ENCODE measurements around the gene NOCT.
"Not testable (repeated sequence)": the region's sequence is repeated elsewhere in the genome, so short reads cannot be mapped to it uniquely, and the experiment has no call there.

NOCT gene

GRCh38 chr4:139050446-139050845, 34.9 kb downstream of the NOCT start:
- TF ChIP-seq CTCF (IDR thresholded peaks at IDR 0.05; ENCODE audit: low read depth, low read length), result no peak
- no peak overlapping the region for H3K4me3 ChIP-seq (ENCODE audit: low read depth, low read length)

GRCh38 chr4:139053909-139054308, 38.3 kb downstream of the NOCT start:
- TF ChIP-seq CTCF (IDR thresholded peaks at IDR 0.05; ENCODE audit: low read depth, low read length), result no peak
- no peak overlapping the region for H3K4me3 ChIP-seq (ENCODE audit: low read depth, low read length)

GRCh38 chr4:139054791-139055505, 39.4 kb downstream of the NOCT start:
- no peak for TF ChIP-seq CTCF (IDR thresholded peaks at IDR 0.05; ENCODE audit: low read depth, low read length)
- no peak overlapping the region for H3K4me3 ChIP-seq (ENCODE audit: low read depth, low read length)

- not testable (repeated sequence) for H3K4me3 ChIP-seq (ENCODE audit: low read depth, low read length)
Measured at GRCh38 chr4:139059026-139059425, 43.4 kb downstream of the NOCT start.

GRCh38 chr4:139060591-139060990, 45.0 kb downstream of the NOCT start:
- H3K4me3 ChIP-seq (ENCODE audit: low read depth, low read length), result no peak overlapping the region
- no peak for TF ChIP-seq CTCF (IDR thresholded peaks at IDR 0.05; ENCODE audit: low read depth, low read length)

- no peak overlapping the region for H3K4me3 ChIP-seq (ENCODE audit: low read depth, low read length)
- no peak for TF ChIP-seq CTCF (IDR thresholded peaks at IDR 0.05; ENCODE audit: low read depth, low read length)
Measured at GRCh38 chr4:139076016-139076744, 60.6 kb downstream of the NOCT start.

- no peak overlapping the region for H3K4me3 ChIP-seq (ENCODE audit: low read depth, low read length)
- no peak for TF ChIP-seq CTCF (IDR thresholded peaks at IDR 0.05; ENCODE audit: low read depth, low read length)
Measured at GRCh38 chr4:139077567-139078355, 62.2 kb downstream of the NOCT start.

All from WI38 (cell line).